GM18499 (cell line): ENCODE results near the gene M6PR.
A peak's percentile ranks its signal among the peaks of the same experiment; 100 is the strongest.
"Not testable (repeated sequence)": the region's sequence is repeated elsewhere in the genome, so short reads cannot be mapped to it uniquely, and the experiment has no call there.

Experiments
- ATAC-seq: cut with Tn5 transposase; IDR thresholded peaks from one replicate; pipeline ENCODE4 v1.9.1; 2021; ENCODE audit warnings: moderate number of reproducible peaks; ENCODE audit not compliant: insufficient read depth, unreplicated experiment

Gene M6PR

DNA sequence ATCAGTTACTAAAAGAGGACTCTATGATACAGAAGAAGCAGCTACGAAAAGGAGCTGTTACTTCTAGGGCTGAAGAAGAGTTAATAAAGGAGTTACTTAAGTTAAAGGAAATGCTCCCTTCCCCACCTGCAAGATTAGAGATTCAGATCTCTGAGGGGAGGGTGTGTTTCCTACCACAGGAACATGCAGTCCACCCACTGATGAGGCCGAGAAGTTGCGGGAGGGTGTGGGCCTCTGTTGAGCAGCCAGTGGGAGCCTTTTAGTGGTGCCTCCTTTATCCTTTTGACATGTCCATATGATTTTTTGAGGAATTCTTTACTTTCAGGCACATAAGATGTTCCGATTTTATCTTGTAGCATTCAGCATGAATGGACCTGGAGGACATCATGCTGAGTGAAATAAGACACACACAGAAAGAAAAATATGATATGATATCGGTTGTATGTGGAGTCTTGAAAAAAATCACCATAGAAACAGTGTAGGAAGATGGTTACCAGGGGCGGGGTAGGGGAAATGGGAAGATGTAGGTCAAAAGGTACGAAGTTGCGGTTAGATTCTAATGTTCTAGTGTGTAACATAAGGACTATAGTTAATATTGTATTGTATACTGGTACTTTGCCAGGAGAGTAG is 4.4 kb upstream of the M6PR start:
- no peak for ATAC-seq

DNA sequence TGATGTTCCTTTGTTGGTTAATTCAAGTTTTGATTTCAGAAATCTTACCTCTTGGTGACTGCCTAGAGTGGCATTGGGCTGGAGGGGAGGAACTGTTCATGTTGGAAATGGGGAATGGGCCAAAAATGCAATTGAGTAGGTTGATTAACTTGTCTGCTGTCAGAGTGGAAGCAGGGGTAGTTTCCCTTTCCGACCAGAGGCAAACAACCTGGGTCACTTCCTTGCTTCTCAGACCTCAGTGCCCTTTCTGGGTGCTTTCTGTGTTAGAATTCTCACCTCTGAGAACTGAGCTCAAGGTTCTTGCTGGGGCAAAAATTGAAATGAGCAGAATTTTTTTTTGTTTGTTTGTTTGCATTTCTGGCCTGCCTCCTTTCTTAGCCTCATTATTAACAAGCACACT is 2.3 kb upstream of the M6PR start:
- no peak for ATAC-seq

DNA sequence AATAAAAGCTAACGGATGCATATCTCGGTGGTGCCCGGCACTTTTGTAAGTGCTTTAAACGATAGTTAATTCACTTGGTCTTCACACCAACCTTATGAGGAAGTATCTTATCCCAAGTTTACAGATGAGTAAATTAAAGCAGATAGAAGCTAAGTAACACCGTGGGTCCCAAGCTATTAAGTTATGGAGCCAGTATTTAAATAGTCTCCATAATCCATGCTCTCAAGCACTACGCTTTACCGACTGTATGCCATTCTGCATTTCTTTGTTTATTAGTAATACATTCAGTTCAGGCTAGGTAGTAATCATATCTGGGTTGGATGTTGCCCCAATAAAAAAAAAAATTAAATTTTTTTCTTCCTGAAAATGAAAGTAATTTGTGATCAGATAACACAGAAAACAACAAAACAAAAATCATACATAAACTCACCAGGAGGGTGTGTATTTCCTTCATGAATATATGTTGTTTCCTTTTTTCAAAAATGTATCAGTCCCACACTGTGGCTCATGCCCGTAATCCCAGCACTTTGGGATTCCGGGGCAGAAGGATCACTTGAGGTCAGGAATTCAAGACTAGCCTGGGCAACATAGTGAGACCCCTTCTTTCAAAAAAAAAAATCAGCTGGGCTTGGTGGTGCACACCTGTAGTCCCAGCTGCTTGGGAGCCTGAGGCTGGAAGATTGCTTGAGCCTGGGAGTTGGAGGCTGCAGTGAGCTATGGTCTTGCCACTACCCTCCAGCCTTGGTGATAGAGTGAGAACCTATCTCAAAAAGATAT is 1.4 kb upstream of the M6PR start:
- no peak for ATAC-seq

DNA sequence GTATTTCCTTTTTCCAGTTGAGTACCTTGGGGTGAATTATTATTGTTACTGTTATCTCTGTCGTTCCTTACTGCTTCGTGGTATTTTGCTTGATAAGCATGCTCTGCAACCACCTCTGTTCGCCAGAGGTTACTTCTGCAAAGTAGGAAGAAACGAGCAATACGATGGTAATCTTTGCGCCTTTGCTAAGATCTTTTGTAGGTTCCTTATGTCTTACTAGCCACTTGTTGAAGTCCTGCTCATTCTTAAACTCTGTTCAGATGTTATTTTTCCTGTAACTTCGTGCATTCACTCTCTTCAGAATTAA is 729 bp upstream of the M6PR start:
- ATAC-seq: peak; percentile 10

- no peak for ATAC-seq
Observed at GRCh38 chr12:8948701-8949341, 624 bp downstream of the M6PR start.

DNA sequence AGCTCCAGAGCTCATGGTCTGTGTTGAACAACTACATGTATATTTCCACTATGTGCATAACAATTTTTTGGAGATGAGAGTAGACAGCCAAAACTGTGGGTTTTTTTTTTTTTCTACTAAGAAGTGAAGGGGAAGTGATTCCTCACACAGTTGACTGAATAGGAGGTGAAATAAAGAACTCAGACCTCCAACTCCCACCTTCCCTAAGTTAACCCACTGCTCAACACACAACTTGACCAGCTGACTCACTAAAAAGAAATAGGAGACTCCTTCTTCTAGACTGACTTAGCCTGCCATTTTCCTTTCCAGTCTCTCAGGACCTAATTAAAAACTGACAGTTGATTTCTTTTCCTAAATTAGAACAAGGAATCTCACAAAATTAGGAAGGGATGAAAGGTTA is 1.7 kb downstream of the M6PR start:
- ATAC-seq: no peak

DNA sequence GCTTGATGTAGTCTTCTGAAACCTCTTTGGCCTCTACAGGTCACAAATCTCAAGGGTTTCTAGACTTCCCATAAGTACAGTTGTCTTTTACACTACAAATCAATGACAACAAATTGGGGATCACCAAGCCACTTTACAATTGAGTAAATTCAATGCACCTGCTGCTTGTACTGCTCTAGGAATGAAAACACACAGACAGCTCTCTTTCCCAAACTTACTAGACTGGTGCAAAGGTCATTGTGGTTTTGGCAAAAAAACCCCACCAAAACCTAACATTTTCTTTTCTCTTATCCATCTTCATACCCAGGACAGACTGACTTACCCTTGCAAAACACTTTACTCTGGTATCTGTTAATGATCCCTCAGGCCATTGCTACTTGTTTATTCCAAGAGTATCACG is 2.7 kb downstream of the M6PR start:
- no peak for ATAC-seq

DNA sequence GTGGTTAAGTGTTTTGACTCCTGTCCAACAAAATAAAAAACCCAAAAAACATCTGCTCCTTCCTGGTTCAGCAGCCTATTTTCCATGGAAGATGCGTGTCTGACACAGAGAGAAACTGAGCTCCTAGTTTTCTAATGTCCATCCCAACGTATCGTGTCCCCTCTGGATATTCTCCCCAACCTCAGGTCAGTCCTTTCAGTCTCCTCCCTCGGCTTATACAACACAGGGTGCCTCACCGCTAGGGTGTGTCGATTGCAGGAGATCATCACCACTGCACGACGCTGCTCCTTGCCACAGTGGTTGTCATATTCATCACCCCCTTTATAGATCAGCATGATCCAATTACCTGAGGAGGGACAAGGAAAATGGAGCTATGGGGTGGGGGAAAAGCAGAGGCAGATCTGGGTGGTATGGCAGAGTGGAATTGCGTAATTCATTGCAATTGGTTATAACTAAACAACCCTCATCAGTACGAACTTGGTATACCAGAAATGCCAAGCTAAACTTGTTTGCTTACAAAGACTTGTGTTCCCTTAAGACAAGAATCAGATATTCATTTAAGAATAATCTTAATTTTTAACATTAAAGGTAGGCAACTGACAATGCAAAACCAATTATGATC is 5.8 kb downstream of the M6PR start:
- ATAC-seq: no peak

GRCh38 chr12:8941691-8942478 is 7.6 kb downstream of the M6PR start:
- ATAC-seq: no peak

DNA sequence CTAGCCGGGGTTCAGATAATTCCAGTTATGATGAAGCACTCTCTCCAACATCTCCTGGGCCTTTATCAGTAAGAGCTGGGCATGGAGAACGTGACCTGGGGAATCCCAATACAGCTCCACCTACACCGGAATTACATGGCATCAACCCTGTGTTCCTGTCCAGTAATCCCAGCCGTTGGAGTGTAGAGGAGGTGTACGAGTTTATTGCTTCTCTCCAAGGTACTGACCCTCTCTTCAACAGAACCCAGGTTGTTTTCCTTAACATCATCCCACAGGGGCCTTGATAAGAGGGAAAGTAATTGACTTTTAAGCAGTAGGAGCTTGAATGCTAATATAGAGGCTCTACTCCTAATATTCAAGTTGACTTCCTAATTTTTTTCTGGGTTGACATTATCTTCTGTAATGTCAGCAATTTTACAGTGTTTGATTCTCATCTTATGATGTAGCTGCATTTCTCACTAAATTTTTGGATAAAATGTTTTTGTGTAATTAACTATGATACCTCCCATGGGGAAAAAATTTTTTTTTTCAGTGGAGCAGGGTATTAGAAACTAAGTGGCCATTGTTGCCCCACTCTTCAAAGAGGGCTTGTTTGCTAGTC is 11.5 kb downstream of the M6PR start:
- not testable (repeated sequence) for ATAC-seq

DNA sequence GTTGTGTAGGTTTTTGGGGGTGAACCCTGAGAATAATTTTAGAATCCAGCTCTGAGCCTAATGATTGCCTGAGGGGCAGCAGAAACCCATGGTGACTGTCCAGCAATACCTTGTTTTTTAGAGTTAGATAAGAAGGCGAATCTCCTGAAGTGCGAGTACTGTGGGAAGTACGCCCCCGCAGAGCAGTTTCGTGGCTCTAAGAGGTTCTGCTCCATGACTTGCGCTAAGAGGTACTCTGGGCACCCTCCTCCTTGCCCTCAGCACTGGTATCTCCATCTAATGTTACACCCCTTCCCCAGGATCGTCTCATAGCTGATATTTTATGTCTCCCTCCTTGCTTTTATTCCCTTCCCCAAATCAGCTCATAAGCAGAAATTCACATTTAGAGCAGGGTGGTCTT is 12.7 kb downstream of the M6PR start:
- ATAC-seq: no peak

DNA sequence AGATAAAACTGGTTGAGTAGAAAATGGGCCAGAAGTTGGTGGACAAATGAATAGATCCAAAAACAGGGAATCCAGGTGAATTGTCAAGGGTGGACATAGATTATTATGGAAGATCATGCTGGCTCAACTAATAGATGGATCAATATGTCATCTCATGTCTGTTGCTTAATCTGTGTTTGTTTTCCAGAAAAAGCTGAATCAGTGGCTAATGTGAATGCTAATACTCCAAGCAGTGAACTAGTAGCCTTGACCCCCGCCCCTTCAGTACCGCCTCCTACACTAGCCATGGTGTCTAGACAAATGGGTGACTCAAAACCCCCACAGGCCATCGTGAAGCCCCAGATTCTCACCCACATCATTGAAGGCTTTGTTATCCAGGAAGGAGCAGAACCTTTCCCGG is 15.4 kb downstream of the M6PR start:
- not testable (repeated sequence) for ATAC-seq

GRCh38 chr12:8932464-8932863 is 17.0 kb downstream of the M6PR start:
- ATAC-seq: not testable (repeated sequence)

GRCh38 chr12:8930655-8931323 is 18.7 kb downstream of the M6PR start:
- not testable (repeated sequence) for ATAC-seq

DNA sequence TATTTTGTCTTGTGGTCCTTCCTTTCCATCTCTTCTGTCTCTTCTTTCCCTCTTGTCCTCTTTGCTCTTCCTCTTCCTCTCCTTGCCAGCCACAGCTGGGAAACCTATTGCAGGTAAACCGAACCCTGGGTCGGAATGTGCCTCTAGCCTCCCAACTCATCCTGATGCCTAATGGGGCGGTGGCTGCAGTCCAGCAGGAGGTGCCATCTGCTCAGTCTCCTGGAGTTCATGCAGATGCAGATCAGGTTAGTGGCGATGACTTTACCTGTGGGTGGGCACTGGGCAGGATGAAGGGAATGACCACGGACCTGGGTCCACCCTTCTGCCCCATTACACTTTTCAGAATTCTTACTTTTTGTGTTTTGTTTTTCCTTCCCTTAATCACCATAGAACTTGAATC is 26.9 kb downstream of the M6PR start:
- ATAC-seq: no peak

GRCh38 chr12:8919643-8920042 is 29.8 kb downstream of the M6PR start:
- not testable (repeated sequence) for ATAC-seq

- no peak for ATAC-seq
Observed at GRCh38 chr12:8917751-8918150, 31.7 kb downstream of the M6PR start.

DNA sequence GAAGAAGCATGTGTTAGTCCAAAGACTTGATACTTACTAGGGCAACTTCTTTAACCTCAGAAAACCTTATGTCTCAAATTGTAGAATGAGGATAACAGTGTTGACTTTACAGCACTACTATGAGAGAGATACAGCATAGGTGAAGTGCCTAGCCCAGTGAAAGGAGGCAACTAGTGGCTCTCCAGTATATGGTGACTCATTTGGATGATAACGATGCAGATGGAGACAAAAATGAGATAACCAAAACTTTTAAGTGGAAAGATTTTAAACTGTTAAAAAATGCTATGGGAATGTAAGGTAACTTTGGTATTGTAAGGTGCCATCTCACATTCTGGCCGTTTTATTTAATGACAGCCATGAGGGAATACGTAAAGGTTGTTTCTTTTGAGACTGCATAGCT is 32.4 kb downstream of the M6PR start:
- ATAC-seq: no peak

GRCh38 chr12:8916154-8916553 is 33.3 kb downstream of the M6PR start:
- no peak for ATAC-seq
